Vagina (tissue), 2 donors: ENCODE results near the gene PITX3.

Experiments used
- CTCF ChIP-seq, 3 experiments: fragments of 450-650 bp in 2 of 3; fragments of 200-600 bp in 1 of 3; sonication (generic) in 1 of 3; IDR thresholded peaks; one replicate each; pipeline ENCODE4 v1.5.1; 2017 to 2019; ENCODE audit warnings: antibody characterized with exemption in 3 of 3, mild to moderate bottlenecking in 2 of 3, moderate library complexity in 2 of 3
- POLR2A ChIP-seq, 2 donors: fragments of 450-650 bp; IDR thresholded peaks; one replicate each; pipeline ENCODE4 v1.6.1; 2017; ENCODE audit warnings: antibody characterized with exemption in 2 of 2, mild to moderate bottlenecking in 2 of 2, moderate library complexity in 2 of 2
- POLR2AphosphoS5 ChIP-seq, 2 donors: sonication (generic); formaldehyde crosslinking; IDR thresholded peaks; one replicate each; pipeline ENCODE4 v1.9.0; 2017; ENCODE audit warnings: antibody characterized with exemption in 2 of 2, mild to moderate bottlenecking in 2 of 2, low read depth in 1 of 2; ENCODE audit not compliant: insufficient read depth in 1 of 2

- TF ChIP-seq POLR2A (IDR thresholded peaks at IDR 0.05): no peak
- no peak for TF ChIP-seq CTCF (IDR thresholded peaks at IDR 0.05)
- no peak for TF ChIP-seq POLR2AphosphoS5 (IDR thresholded peaks at IDR 0.05; ENCODE audit: insufficient read depth in 1 of 2, low read depth in 1 of 2)
Observed at GRCh38 chr10:102226542-102226870, 14.8 kb downstream of the PITX3 start.
